ENCODE data around the gene PCDHA8.
"Not testable (repeated sequence)": the region's sequence is repeated elsewhere in the genome, so short reads cannot be mapped to it uniquely, and the experiment has no call there.

DNA sequence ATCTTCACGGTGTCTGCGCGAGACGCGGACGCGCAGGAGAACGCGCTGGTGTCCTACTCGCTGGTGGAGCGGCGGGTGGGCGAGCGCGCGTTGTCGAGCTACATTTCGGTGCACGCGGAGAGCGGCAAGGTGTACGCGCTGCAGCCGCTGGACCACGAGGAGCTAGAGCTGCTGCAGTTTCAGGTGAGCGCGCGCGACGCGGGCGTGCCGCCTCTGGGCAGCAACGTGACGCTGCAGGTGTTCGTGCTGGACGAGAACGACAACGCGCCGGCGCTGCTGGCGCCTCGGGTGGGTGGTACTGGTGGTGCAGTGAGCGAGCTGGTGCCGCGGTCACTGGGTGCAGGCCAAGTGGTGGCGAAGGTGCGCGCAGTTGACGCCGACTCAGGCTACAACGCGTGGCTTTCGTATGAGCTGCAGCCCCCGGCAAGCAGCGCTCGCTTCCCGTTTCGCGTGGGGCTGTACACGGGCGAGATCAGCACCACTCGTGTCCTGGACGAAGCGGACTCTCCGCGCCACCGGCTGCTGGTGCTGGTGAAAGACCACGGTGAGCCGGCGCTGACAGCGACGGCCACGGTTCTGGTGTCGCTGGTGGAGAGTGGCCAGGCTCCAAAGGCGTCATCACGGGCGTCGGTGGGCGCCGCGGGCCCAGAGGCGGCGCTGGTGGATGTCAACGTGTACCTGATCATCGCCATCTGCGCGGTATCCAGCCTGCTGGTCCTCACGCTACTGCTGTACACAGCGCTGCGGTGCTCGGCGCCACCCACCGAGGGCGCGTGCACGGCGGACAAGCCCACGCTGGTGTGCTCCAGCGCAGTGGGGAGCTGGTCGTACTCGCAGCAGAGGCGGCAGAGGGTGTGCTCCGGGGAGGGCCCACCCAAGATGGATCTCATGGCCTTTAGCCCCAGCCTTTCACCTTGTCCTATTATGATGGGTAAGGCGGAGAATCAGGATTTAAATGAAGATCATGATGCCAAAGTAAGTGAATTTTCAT, 11.2 kb upstream of the PCDHA8 start:
- TF ChIP-seq CTCF (IDR thresholded peaks at IDR 0.05; ENCODE audit: insufficient read depth, low read depth, low read length); EZH2 (IDR thresholded peaks at IDR 0.05; ENCODE audit: insufficient read depth, low read length): not testable (repeated sequence)
